A673 (cell line): Measurements from ENCODE around the gene CIROP. TPM values are rescaled to one million over a fixed set of nuclear protein-coding genes. Genes with fewer than 3 reads are reported as not detected.

Experiments used
- BruUV-seq: library from RNA; stranded (reverse); fragments of 400-500 nt; replicated peaks from 2 replicates; lab custom pipeline; 2021; lab: Mats Ljungman, UMichigan
- CTCF ChIA-PET: fragments of 300-600 bp; sonication (Branson Sonifier 250); formaldehyde crosslinking; loops from one replicate; lab custom pipeline; 2022; ENCODE audit warnings: antibody characterized with exemption; lab: Charles Lee
- POLR2A ChIA-PET: fragments of 300-600 bp; sonication (Branson Sonifier 250); formaldehyde crosslinking; loops from one replicate; lab custom pipeline; 2022; ENCODE audit warnings: antibody characterized with exemption; ENCODE audit not compliant: low non-redundant PET; lab: Charles Lee
- DNase-seq: peaks from one replicate; pipeline ENCODE4 v3.0.0-alpha.2; 2015; ENCODE audit warnings: low spot score
- H3K27ac ChIP-seq: fragments of 200-600 bp; sonication (generic); 2 replicates; pipeline ENCODE4 v1.5.1; 2016; ENCODE audit warnings: mixed run types, low read depth, mild to moderate bottlenecking, mixed read lengths, antibody characterized with exemption, low read length; ENCODE audit not compliant: poor library complexity, severe bottlenecking
- H3K27me3 ChIP-seq: fragments of 200-600 bp; sonication (generic); replicated peaks from 2 replicates; pipeline ENCODE4 v1.6.1; 2017; ENCODE audit warnings: mixed run types, low read depth, mild to moderate bottlenecking, mixed read lengths, antibody characterized with exemption, low read length; ENCODE audit not compliant: insufficient read depth, poor library complexity
- H3K36me3 ChIP-seq: fragments of 200-600 bp; sonication (generic); 2 replicates; pipeline ENCODE4 v1.6.1; 2016; ENCODE audit warnings: mixed run types, mild to moderate bottlenecking, mixed read lengths, antibody characterized with exemption, low read length; ENCODE audit not compliant: insufficient read depth, poor library complexity, severe bottlenecking
- H3K4me1 ChIP-seq: fragments of 200-600 bp; sonication (generic); 2 replicates; pipeline ENCODE4 v1.6.1; 2017; ENCODE audit warnings: mixed run types, mild to moderate bottlenecking, mixed read lengths, antibody characterized with exemption, low read length; ENCODE audit not compliant: insufficient read depth, poor library complexity, severe bottlenecking
- H3K4me3 ChIP-seq: fragments of 200-600 bp; sonication (generic); 2 replicates; pipeline ENCODE4 v1.5.1; 2016; ENCODE audit warnings: low read depth, mixed run types, mild to moderate bottlenecking, mixed read lengths, low read length; ENCODE audit not compliant: poor library complexity, severe bottlenecking
- H3K9me3 ChIP-seq: fragments of 200-600 bp; sonication (generic); 2 replicates; pipeline ENCODE4 v1.6.1; 2016; ENCODE audit warnings: mixed run types, low read depth, mild to moderate bottlenecking, mixed read lengths, antibody characterized with exemption, low read length; ENCODE audit not compliant: poor library complexity, severe bottlenecking
- EZH2 ChIP-seq: fragments of 200-600 bp; sonication (generic); IDR thresholded peaks from 2 replicates; pipeline ENCODE4 v1.6.1; 2017; ENCODE audit warnings: borderline replicate concordance, low read depth, mild to moderate bottlenecking, mixed read lengths, antibody characterized with exemption, low read length; ENCODE audit not compliant: poor library complexity, severe bottlenecking
- intact Hi-C: fragments of 100-400 bp; cut with micrococcal nuclease; formaldehyde crosslinking; loops from one replicate; pipeline ENCODE4 v1.10.0; 2022; ENCODE audit not compliant: unreplicated experiment
- total RNA-seq: library from RNA; stranded (reverse); gene quantifications from 2 replicates; pipeline ENCODE4 v1.2.3, GENCODE V29; 2021
- TF ChIP-seq, protein P1 (sequence below): fragments of 300-800, 200-600 bp; sonication (generic); conservative IDR thresholded peaks from 2 replicates; pipeline ENCODE4 v1.5.1; 2017; ENCODE audit warnings: low read depth, mild to moderate bottlenecking, antibody characterized with exemption, low read length, moderate library complexity, mixed read lengths

The CIROP gene
- total RNA-seq, 1 experiment from 2014 or later: not detected

DNA sequence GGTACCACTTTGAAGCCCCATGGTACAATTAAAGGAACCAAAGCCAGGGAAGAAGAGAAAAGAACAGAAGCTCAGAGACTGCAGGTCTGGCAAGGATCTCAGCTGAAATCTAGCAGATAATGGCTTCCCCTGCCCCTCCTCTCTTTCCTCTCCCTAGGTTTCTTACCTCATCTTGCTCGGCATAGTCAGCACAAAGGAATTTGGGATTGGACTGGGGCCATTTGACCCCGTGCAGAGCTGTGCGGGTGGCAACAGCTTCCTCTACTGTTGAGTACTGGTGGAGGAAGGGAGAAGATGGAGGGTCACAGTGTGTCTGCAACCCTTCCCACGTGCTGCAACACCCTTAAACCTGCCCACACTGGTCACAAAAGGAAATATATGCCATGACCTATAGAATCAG is 42.8 kb downstream of the CIROP start:
- H3K4me1 ChIP-seq: peaks cover 20% of the 10 kb centered on the region
- ChIA-PET POLR2A (interaction anchor here (0.6 to 0.7 kb wide), 2 partner anchors 10 to 44 kb away, joined by 3 to 9 read pairs; no protein-coding TSS in a partner anchor), CTCF (interaction anchor here (0.6 to 2.8 kb wide), 6 partner anchors 59 to 224 kb away, joined by 3 to 28 read pairs (median 4); partner anchors contain the start of gene PRMT5)
- no TSS peak for BruUV-seq
- intact Hi-C loops: no loop called here
- DNase-seq: peak; percentile 93
- no peak overlapping the region for H3K4me3 ChIP-seq
- H3K27ac ChIP-seq: peak overlapping the region; percentile 29
- H3K27me3 ChIP-seq: no peaks in the 10 kb centered on the region
- H3K36me3 ChIP-seq: peaks cover 83% of the 10 kb centered on the region
- no peak for TF ChIP-seq EZH2
- TF ChIP-seq, protein P1, sequence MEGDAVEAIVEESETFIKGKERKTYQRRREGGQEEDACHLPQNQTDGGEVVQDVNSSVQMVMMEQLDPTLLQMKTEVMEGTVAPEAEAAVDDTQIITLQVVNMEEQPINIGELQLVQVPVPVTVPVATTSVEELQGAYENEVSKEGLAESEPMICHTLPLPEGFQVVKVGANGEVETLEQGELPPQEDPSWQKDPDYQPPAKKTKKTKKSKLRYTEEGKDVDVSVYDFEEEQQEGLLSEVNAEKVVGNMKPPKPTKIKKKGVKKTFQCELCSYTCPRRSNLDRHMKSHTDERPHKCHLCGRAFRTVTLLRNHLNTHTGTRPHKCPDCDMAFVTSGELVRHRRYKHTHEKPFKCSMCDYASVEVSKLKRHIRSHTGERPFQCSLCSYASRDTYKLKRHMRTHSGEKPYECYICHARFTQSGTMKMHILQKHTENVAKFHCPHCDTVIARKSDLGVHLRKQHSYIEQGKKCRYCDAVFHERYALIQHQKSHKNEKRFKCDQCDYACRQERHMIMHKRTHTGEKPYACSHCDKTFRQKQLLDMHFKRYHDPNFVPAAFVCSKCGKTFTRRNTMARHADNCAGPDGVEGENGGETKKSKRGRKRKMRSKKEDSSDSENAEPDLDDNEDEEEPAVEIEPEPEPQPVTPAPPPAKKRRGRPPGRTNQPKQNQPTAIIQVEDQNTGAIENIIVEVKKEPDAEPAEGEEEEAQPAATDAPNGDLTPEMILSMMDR: no peak
- no peaks in the 10 kb centered on the region for H3K9me3 ChIP-seq

DNA sequence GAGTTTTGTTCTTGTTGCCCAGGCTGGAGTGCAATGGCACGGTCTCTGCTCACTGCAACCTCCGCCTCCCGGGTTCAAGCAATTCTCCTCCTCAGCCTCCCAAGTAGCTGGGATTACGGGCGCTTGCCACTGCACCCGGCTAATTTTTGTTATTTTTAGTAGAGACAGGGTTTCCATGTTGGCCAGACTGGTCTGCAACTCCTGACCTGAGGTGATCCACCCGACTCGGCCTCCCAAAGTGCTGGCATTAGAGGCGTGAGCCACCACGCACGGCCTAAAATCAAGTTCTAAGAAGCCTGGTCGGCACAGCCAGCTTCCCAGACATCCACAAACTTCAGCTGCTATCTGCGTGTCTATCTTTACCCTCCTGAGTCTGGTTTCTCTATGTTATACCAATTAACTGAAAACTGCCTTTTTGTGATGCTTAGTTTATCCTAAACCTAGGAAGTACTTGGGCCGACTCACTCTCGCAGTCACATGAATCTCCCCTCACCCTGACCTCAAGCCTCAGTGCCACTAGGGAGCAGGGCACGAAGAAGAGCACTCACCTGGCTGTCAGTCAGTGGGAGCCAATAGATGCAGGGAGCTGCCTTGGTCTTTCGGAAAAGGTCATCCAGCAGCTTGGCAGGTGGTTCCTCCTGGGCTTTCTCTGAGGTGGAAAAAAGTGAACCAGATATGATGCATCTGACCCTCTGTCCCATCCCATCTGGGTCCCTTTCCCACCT is 44.1 kb downstream of the CIROP start:
- H3K36me3 ChIP-seq: peaks cover 70% of the 10 kb centered on the region
- no TSS peak for BruUV-seq
- POLR2A ChIA-PET: no interaction called here
- CTCF ChIA-PET: interaction anchor here (0.6 to 10.7 kb wide), 3 partner anchors 66 to 74 kb away, joined by 4 to 134 read pairs (median 28); no protein-coding TSS in a partner anchor
- H3K4me1 ChIP-seq: peaks cover 24% of the 10 kb centered on the region
- H3K9me3 ChIP-seq: no peaks in the 10 kb centered on the region
- peak overlapping the region; percentile 25 for H3K27ac ChIP-seq
- TF ChIP-seq EZH2: no peak
- TF ChIP-seq, protein P1: no peak
- no peaks in the 10 kb centered on the region for H3K27me3 ChIP-seq
- intact Hi-C loops: no loop called here
- no peak for DNase-seq
- no peak overlapping the region for H3K4me3 ChIP-seq

DNA sequence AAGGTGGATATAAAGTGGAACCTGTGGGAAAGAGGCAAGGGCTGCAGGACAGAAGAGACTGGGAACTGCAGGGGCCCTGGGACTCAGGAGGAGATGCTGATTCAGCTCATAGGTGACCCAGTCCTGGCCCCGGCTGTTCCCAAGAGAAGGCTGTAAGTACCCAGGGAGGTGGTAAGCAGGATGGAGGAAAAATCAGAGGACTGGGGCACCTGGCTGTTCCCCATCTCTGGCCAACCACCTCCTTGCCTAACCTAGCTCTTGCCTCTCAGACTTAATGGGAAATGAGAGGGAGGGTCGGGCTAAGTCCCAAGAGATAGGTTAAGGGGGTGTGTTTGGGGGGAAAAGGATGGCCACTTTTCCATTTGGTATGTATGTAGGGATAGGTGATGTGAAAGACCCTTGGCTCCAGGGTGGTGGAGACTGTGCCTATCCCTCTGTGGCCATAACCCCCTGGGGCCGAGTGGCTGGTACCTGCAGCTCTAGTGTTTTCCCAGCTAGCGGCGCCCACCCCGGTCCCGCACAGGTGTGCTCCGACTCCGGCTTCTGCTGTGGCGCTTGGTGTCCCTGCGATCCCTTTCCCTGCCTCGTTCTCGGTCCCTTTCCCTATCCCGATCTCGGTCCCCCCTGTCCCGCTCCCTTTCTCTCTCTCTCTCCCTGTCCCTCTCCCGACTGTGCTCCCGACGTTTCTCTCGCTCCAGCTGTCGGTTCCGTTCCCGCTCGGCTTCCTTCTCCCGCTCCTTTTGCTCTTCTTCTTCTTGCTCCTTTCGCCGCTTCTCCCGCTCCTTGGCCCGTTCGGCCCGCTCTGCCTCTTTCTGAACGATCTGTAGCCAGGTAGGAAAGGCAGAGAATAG is 45.9 kb downstream of the CIROP start:
- Histone ChIP-seq H3K9me3 (no peaks in the 10 kb centered on the region), H3K4me1 (peaks cover 27% of the 10 kb centered on the region), H3K36me3 (peaks cover 56% of the 10 kb centered on the region), H3K27me3 (no peaks in the 10 kb centered on the region), H3K4me3 (no peak overlapping the region), H3K27ac (peak overlapping the region; percentile 32)
- CTCF ChIA-PET: interaction anchor here (0.6 to 10.7 kb wide), 14 partner anchors 10 to 171 kb away, joined by 3 to 134 read pairs (median 6); partner anchors contain the start of genes AJUBA and PRMT5
- DNase-seq: no peak
- POLR2A ChIA-PET: interaction anchor here (0.5 to 0.7 kb wide), 3 partner anchors 50 to 77 kb away, joined by 4 to 13 read pairs (median 5); partner anchors contain the start of gene AJUBA
- BruUV-seq: TSS peak; percentile 79
- intact Hi-C loops: loop anchor here (1.0 to 10.0 kb wide), 4 partner anchors 65 to 672 kb away; no protein-coding TSS in a partner anchor
- TF ChIP-seq, protein P1: no peak
- TF ChIP-seq EZH2: no peak
